IPS-15b (cell line): ENCODE results near the gene PLIN5.

Experiments used
- H3K27me3 ChIP-seq: one replicate; pipeline ENCODE4 v1.6.1; 2013; ENCODE audit warnings: low read length; ENCODE audit not compliant: control insufficient read depth, insufficient read depth
- H3K36me3 ChIP-seq: one replicate; pipeline ENCODE4 v1.6.1; 2013; ENCODE audit warnings: low read length; ENCODE audit not compliant: control insufficient read depth, insufficient read depth
- H3K4me1 ChIP-seq: one replicate; pipeline ENCODE4 v1.6.1; 2013; ENCODE audit warnings: mild to moderate bottlenecking, low read length; ENCODE audit not compliant: control insufficient read depth, insufficient read depth
- H3K4me3 ChIP-seq: one replicate; pipeline ENCODE4 v1.5.1; 2013; ENCODE audit warnings: low read depth, low read length
- H3K9ac ChIP-seq: one replicate; pipeline ENCODE4 v1.6.1; 2013; ENCODE audit warnings: low read depth, mild to moderate bottlenecking, low read length
- H3K9me3 ChIP-seq: one replicate; pipeline ENCODE4 v1.6.1; 2013; ENCODE audit warnings: mild to moderate bottlenecking, low read length; ENCODE audit not compliant: control insufficient read depth, insufficient read depth

PLIN5 gene

GRCh38 chr19:4515732-4516131 is 19.3 kb downstream of the PLIN5 start:
- Histone ChIP-seq H3K27me3 (peaks cover 12% of the 10 kb centered on the region), H3K9me3 (no peaks in the 10 kb centered on the region)

GRCh38 chr19:4513248-4513647 is 21.8 kb downstream of the PLIN5 start:
- H3K4me3 ChIP-seq = no peak overlapping the region
- no peaks in the 10 kb centered on the region for H3K36me3 ChIP-seq
- no peaks in the 10 kb centered on the region for H3K9me3 ChIP-seq
- H3K9ac ChIP-seq = no peak overlapping the region
- H3K27me3 ChIP-seq = peaks cover 13% of the 10 kb centered on the region
- no peaks in the 10 kb centered on the region for H3K4me1 ChIP-seq

More at GRCh38 chr19:4515732-4516131, 19.3 kb downstream of the PLIN5 start:
- no peaks in the 10 kb centered on the region for H3K4me1 ChIP-seq
- H3K4me3 ChIP-seq = no peak overlapping the region
- H3K9ac ChIP-seq = no peak overlapping the region
- H3K36me3 ChIP-seq = no peaks in the 10 kb centered on the region

- Histone ChIP-seq H3K36me3 (no peaks in the 10 kb centered on the region), H3K4me1 (no peaks in the 10 kb centered on the region), H3K4me3 (no peak overlapping the region), H3K9ac (no peak overlapping the region), H3K27me3 (peaks cover 13% of the 10 kb centered on the region), H3K9me3 (no peaks in the 10 kb centered on the region)
Measured at GRCh38 chr19:4512070-4512469, 23.0 kb downstream of the PLIN5 start.

- Histone ChIP-seq H3K27me3 (peaks cover 13% of the 10 kb centered on the region), H3K4me1 (no peaks in the 10 kb centered on the region), H3K9ac (no peak overlapping the region), H3K9me3 (no peaks in the 10 kb centered on the region), H3K4me3 (no peak overlapping the region), H3K36me3 (no peaks in the 10 kb centered on the region)
Measured at GRCh38 chr19:4511300-4512054, 23.5 kb downstream of the PLIN5 start.

DNA sequence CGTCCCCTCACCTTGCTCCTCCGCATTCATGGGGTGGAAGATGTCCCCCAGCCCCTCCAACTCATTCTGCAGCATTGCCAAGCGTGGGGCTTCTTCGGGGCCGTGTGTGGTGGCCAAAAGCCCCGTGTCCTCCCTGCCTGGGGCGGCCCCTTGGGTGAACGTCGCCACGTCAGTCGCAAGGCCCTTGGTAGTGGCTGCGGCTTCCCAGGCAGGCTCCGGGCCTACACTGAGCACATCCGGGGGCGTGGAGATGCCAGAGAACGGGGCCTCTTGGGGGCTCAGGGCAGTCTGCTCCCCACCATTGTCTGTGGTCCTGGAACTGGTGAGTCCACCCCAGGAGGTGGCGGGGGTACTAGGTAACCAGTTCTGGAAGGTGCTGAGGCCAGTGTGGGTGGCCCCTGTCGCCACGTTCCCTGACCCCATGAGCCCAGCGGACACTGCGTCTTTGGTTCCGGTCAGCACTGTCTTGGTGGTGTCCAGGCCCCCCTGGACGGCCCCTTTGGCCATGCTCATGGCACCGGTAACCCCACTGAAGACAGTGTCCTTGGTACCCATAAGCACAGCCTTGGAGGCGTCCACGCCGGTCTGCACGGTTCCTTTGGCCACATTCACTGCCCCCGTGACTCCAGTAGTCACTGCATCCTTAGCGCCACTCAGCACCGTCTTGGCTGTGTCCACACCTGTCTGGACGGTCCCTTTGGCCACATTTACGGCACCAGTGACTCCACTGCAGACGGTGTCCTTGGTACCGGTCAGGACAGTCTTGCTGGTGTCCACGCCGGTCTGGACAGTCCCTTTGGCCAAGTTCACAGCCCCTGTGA is 24.4 kb downstream of the PLIN5 start:
- H3K9me3 ChIP-seq = no peaks in the 10 kb centered on the region
- peaks cover 2% of the 10 kb centered on the region for H3K36me3 ChIP-seq
- H3K4me3 ChIP-seq = no peak overlapping the region
- peaks cover 13% of the 10 kb centered on the region for H3K27me3 ChIP-seq
- H3K9ac ChIP-seq = no peak overlapping the region
- H3K4me1 ChIP-seq = no peaks in the 10 kb centered on the region

DNA sequence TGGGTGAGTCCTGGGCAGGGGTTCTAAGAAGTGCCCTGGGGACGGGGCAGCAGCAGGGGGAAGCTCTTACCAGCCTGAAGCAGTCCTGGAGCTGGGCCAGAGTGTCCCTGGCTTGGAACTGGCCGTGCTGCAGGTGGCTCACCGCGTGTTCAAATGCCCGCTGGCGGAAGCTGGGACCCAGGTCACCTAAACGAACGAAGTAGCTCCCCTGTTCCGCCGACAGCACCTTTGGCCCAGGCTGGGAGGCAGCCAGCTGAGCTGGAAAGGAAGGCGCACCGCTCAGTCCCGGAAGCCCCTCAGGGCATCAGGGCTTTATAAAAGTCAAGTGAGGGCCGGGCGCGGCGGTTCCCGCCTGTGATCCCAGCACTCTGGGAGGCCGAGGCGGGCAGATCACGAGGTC is 26.3 kb downstream of the PLIN5 start:
- peaks cover 13% of the 10 kb centered on the region for H3K27me3 ChIP-seq
- peaks cover 13% of the 10 kb centered on the region for H3K36me3 ChIP-seq
- no peak overlapping the region for H3K9ac ChIP-seq
- H3K4me3 ChIP-seq = no peak overlapping the region
- no peaks in the 10 kb centered on the region for H3K9me3 ChIP-seq
- no peaks in the 10 kb centered on the region for H3K4me1 ChIP-seq

GRCh38 chr19:4507804-4508203 is 27.2 kb downstream of the PLIN5 start:
- H3K27me3 ChIP-seq = peaks cover 11% of the 10 kb centered on the region
- H3K36me3 ChIP-seq = peaks cover 22% of the 10 kb centered on the region
- H3K4me3 ChIP-seq = no peak overlapping the region
- H3K9me3 ChIP-seq = no peaks in the 10 kb centered on the region
- no peaks in the 10 kb centered on the region for H3K4me1 ChIP-seq
- H3K9ac ChIP-seq = no peak overlapping the region

DNA sequence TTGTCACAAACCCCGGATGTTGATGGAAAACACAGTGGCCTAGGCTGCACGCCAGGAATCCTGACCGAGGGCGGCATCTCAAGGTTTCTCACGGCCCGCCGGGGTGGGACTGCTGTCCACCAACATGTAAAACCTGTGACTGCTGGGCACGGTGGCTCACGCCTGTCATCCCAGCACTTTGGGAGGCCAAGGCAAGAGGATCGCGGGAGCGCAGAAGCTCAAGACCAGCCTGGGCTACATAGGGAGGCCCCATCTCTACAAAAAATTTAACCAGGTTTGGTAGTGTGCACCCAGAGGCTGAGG is 27.9 kb downstream of the PLIN5 start:
- H3K4me1 ChIP-seq = no peaks in the 10 kb centered on the region
- no peak overlapping the region for H3K4me3 ChIP-seq
- no peak overlapping the region for H3K9ac ChIP-seq

DNA sequence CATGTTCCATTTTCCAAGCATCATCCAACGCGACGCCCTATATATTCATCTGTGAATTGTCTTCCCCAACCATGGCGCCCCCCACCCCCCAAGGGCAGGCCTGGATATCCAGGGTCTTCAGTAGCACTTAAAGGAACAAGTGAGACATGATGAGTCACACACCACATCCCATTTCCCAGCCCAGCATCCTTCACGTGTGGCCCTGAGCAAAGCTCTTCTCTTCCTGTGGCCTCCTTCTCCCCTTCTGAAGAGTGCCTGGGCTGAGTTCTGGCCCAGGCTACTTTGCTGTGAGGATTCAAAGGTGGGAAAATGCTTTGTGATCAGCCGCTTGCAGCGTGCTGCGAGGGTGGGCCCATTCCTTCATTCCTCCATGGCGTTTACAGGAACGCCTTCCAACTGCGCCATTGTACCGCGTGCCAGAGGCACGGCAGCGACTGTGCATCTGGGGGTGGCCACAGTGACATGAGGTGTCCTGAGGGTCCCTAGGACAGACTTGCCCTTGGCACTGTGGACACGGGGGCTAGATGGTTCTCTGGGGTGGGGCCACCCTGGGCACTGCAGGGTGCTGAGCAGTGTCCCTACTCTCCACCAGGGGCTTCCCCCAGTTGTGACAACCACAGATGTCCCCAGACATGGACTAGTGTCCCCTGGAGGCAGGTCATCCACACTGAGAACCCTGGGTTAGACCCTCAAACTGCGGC is 28.4 kb downstream of the PLIN5 start:
- peaks cover 33% of the 10 kb centered on the region for H3K36me3 ChIP-seq
- no peak overlapping the region for H3K4me3 ChIP-seq
- no peaks in the 10 kb centered on the region for H3K9me3 ChIP-seq
- H3K9ac ChIP-seq = no peak overlapping the region
- H3K4me1 ChIP-seq = no peaks in the 10 kb centered on the region
- H3K27me3 ChIP-seq = peaks cover 7% of the 10 kb centered on the region

More for the DNA sequence above, 27.9 kb downstream of the PLIN5 start:
- Histone ChIP-seq H3K27me3 (peaks cover 11% of the 10 kb centered on the region), H3K9me3 (no peaks in the 10 kb centered on the region), H3K36me3 (peaks cover 29% of the 10 kb centered on the region)

DNA sequence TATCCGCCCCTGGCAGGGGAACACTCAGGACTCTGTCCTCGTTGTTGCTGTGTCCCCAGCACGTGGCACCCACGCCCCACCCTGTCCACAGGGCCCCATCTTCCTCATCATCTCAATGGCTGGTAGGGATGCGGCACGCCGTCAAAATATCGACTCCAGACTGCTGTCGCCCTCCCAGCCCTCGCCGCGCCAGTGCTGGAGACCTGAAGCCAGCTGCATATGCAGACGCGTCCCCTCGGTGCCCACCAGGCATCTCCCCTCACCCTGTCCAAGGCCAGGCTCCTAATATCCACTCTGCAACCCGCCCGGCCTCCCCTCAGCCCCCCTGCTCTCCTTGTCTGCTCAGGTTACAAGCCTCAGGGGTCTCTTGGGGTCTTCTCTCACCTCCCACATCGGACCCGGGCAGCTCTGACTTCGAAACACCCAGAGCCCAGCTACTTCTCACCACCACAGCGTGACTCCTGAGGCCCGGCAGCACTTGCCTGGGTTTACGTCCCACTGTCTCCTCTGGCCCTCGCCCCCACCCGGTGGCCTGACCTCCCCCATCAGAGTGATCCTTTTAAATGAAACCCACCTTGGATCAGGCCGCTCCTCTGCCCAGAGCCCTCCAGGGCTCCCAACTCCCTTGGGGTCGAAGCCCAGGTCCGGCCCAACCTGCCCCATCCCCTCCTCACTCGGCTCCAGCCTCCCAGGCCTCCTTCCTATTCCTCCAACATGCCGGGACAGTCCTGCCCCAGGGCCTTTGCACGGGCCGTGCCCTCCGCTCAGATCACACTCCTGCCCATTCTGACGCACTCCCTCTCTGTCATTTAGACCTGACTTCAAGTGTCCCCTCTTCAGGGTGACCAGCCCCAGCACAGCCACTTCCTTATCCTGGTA is 29.2 kb downstream of the PLIN5 start:
- no peak overlapping the region for H3K4me3 ChIP-seq
- no peak overlapping the region for H3K9ac ChIP-seq
- H3K27me3 ChIP-seq = peaks cover 1% of the 10 kb centered on the region
- no peaks in the 10 kb centered on the region for H3K9me3 ChIP-seq
- peaks cover 41% of the 10 kb centered on the region for H3K36me3 ChIP-seq
- H3K4me1 ChIP-seq = no peaks in the 10 kb centered on the region

DNA sequence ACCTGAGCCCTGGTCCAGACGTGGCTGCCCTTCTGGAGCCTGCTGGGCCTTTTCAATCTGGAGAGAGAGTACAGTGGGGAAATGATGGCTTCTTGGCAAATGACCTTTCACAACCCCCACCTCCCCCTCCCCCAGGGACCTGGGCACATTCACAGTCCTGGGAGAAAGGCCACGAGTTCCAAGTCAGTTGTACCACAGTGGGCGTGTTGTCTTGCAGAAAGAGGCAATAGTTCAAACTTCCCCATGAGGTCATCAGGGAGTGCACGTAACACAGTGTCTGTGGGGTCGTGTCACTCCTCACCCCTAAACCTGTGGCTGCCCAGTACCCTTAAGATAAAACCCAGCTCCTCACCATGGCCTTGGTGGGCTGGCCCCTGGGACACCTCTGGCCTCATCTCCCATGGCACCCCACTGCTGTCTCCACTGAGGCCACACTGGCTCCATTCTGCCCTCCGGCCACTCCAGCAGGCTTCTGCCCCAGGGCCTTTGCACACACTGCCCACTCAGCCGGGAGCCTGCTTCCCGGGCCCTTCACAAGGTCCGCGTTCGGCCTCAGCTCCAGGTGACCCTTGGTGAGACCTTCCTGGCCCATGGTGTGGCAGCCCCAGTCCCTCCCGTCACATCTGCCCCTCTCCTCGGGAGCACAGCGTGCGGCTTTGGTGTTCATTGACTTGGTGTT is 30.0 kb downstream of the PLIN5 start:
- H3K9me3 ChIP-seq = no peaks in the 10 kb centered on the region
- H3K9ac ChIP-seq = no peak overlapping the region
- peaks cover 44% of the 10 kb centered on the region for H3K36me3 ChIP-seq
- no peaks in the 10 kb centered on the region for H3K4me1 ChIP-seq
- no peak overlapping the region for H3K4me3 ChIP-seq
- H3K27me3 ChIP-seq = no peaks in the 10 kb centered on the region
